B cell (primary cell): Measurements from ENCODE around the gene SMG9. TPM values are rescaled to one million over a fixed set of nuclear protein-coding genes. Genes with fewer than 3 reads are reported as not detected.
A peak's percentile ranks its signal among the peaks of the same experiment; 100 is the strongest.

Source experiments
- ATAC-seq: fragments of 200-7000 bp; cut with Tn5 transposase; one replicate; pipeline ENCODE4 v1.10.0; 2021; ENCODE audit warnings: low read depth, mild to moderate bottlenecking, moderate number of reproducible peaks, moderate library complexity
- CTCF ChIA-PET: fragments of 350-600 bp; sonication (Branson Sonifier 250); formaldehyde crosslinking; loops from one replicate; lab custom pipeline; 2021; ENCODE audit warnings: antibody characterized with exemption, inconsistent platforms; lab: Charles Lee
- POLR2A ChIA-PET: fragments of 350-600 bp; sonication (Branson Sonifier 250); formaldehyde crosslinking; loops from one replicate; lab custom pipeline; 2021; ENCODE audit warnings: antibody characterized with exemption; lab: Charles Lee
- DNase-seq: peaks from one replicate; pipeline ENCODE4 v3.0.0; 2013
- H2AFZ ChIP-seq: 2 replicates; pipeline ENCODE4 v1.6.1; 2012; ENCODE audit warnings: mild to moderate bottlenecking, low read depth, low read length; ENCODE audit not compliant: insufficient read depth, poor library complexity, severe bottlenecking
- H3K27ac ChIP-seq, 2 donors: 1 replicate in 1 of 2; 2 replicates in 1 of 2; pipeline ENCODE4 v1.5.1; 2012 to 2013; ENCODE audit warnings: low read length in 2 of 2, mild to moderate bottlenecking in 2 of 2, moderate library complexity in 1 of 2
- H3K27me3 ChIP-seq, 4 experiments: fragments of 200-600 bp in 1 of 4; sonication (generic) in 1 of 4; replicated peaks in 1 of 4; 1 replicate in 2 of 4; 2 replicates in 2 of 4; pipeline versions ENCODE4 v1.6.1 to v1.7.0; 2013 to 2016; ENCODE audit warnings: low read length in 3 of 4, mild to moderate bottlenecking in 2 of 4, mixed read lengths in 1 of 4, moderate library complexity in 1 of 4; ENCODE audit not compliant: insufficient read depth in 4 of 4, control insufficient read depth in 3 of 4; ENCODE audit errors: control extremely low read depth in 1 of 4
- H3K36me3 ChIP-seq, 2 experiments: replicated peaks in 1 of 2; 1 replicate in 1 of 2; 2 replicates in 1 of 2; pipeline versions ENCODE4 v1.6.1 to v1.7.1; 2013; ENCODE audit warnings: low read length in 1 of 2; ENCODE audit not compliant: insufficient read depth in 2 of 2, control insufficient read depth in 1 of 2; ENCODE audit errors: control extremely low read depth in 1 of 2, extremely low read depth in 1 of 2
- H3K4me1 ChIP-seq, 2 donors: fragments of 200-600 bp in 1 of 2; sonication (generic) in 1 of 2; 1 replicate in 1 of 2; 2 replicates in 1 of 2; pipeline versions ENCODE4 v1.5.1 to v1.6.1; 2013 to 2017; ENCODE audit warnings: low read length in 2 of 2; ENCODE audit not compliant: control insufficient read depth in 2 of 2, insufficient read depth in 2 of 2
- H3K4me2 ChIP-seq: replicated peaks from 2 replicates; pipeline ENCODE3; 2012; ENCODE audit warnings: mild to moderate bottlenecking, low read depth, low read length; ENCODE audit not compliant: poor library complexity, severe bottlenecking
- H3K4me3 ChIP-seq, 5 experiments: fragments of 200-600 bp in 1 of 5; sonication (generic) in 1 of 5; 1 replicate in 3 of 5; 2 replicates in 2 of 5; pipeline versions ENCODE4 v1.5.1 to v1.7.0; 2011 to 2016; ENCODE audit warnings: low read length in 4 of 5, mild to moderate bottlenecking in 4 of 5, low read depth in 2 of 5, control low read depth in 1 of 5, moderate library complexity in 1 of 5; ENCODE audit not compliant: insufficient read depth in 1 of 5; ENCODE audit errors: control extremely low read depth in 1 of 5, extremely low read depth in 1 of 5
- H3K79me2 ChIP-seq: fragments of 200-600 bp; sonication (generic); one replicate; pipeline ENCODE4 v1.6.0; 2016; ENCODE audit warnings: low read length; ENCODE audit not compliant: control insufficient read depth, insufficient read depth
- H3K9ac ChIP-seq: fragments of 200-600 bp; sonication (generic); 2 replicates; pipeline ENCODE4 v1.6.1; 2017; ENCODE audit warnings: mild to moderate bottlenecking, low read length, moderate library complexity
- H3K9me3 ChIP-seq, 3 donors: one replicate each; pipeline versions ENCODE4 v1.6.1 to v1.7.1; 2013; ENCODE audit warnings: low read length in 2 of 3; ENCODE audit not compliant: control insufficient read depth in 2 of 3, insufficient read depth in 1 of 3; ENCODE audit errors: control extremely low read depth in 1 of 3
- H4K20me1 ChIP-seq: 2 replicates; pipeline ENCODE4 v1.6.0; 2012; ENCODE audit warnings: mild to moderate bottlenecking, low read length; ENCODE audit not compliant: insufficient read depth, control insufficient read depth, poor library complexity, severe bottlenecking
- H3K27ac Mint-ChIP-seq: one replicate; pipeline ENCODE4 v1.8.0; 2021; ENCODE audit warnings: mixed read lengths
- H3K27me3 Mint-ChIP-seq: one replicate; pipeline ENCODE4 v1.8.0; 2021; ENCODE audit warnings: mixed read lengths
- H3K4me1 Mint-ChIP-seq: one replicate; pipeline ENCODE4 v1.8.0; 2021; ENCODE audit warnings: mixed read lengths
- H3K4me3 Mint-ChIP-seq: one replicate; pipeline ENCODE4 v1.8.0; 2021; ENCODE audit warnings: mixed read lengths
- H3K9me3 Mint-ChIP-seq: one replicate; pipeline ENCODE4 v1.8.0; 2022; ENCODE audit warnings: mixed read lengths; ENCODE audit not compliant: insufficient read depth
- EZH2 ChIP-seq: IDR thresholded peaks from 2 replicates; pipeline ENCODE4 v1.6.1; 2012; ENCODE audit warnings: borderline replicate concordance, low read depth, mild to moderate bottlenecking, moderate library complexity, low read length; ENCODE audit not compliant: insufficient read depth, poor library complexity, severe bottlenecking
- WGBS: methylation state at CpG from one replicate; pipeline ENCODE4 v1.1.5; 2013; ENCODE audit warnings: missing lambda C conversion rate; ENCODE audit not compliant: insufficient coverage; 5-methylcytosine and 5-hydroxymethylcytosine counted together
- intact Hi-C: fragments of 100-400 bp; cut with micrococcal nuclease; formaldehyde crosslinking; loops from one replicate; pipeline ENCODE4 v1.10.0; 2022
- polyA plus RNA-seq: library from polyadenylated mRNA; depleted of rRNA; stranded (reverse); fragments of >200 nt; gene quantifications from 2 replicates; pipeline ENCODE4 v1.2.3, GENCODE V29; 2012
- total RNA-seq, 2 donors: library from RNA; stranded (reverse); fragments of 120-200 nt in 1 of 2; gene quantifications; 1 replicate in 1 of 2; 2 replicates in 1 of 2; pipeline versions ENCODE4 v1.2.3 to v1.2.4, GENCODE V29; 2013 to 2022
- TF ChIP-seq, protein P1 (sequence below): fragments of 200-600 bp; IDR thresholded peaks from one replicate; pipeline ENCODE4 v1.8.0; 2022; ENCODE audit warnings: antibody characterized with exemption, mild to moderate bottlenecking

SMG9 gene
- total and polyA plus RNA-seq, 2 donors (not counting 1 experiment from before 2014, with no cell fraction given): 33.9 to 87.5 TPM

DNA sequence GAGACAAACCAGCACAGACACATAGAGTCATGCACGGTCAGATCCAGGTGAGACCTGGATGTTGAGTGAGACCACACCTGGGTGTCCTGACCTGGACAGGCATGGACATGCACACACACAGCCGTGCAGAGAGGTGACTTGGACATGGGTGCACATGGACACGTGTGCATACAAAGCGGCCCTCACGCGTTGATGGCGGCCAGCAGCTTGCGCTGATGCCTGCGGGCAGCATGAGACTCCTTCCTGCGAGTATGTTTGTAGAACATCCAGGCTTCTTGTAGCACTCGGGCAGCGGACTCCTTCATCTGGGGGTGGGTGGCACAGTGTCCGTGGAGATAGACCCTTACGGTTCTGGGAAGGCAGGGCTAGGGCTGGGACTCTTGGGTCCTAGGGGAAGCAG lies 14.5 kb upstream of the SMG9 start:
- no peak for TF ChIP-seq EZH2
- TF ChIP-seq, protein P1, sequence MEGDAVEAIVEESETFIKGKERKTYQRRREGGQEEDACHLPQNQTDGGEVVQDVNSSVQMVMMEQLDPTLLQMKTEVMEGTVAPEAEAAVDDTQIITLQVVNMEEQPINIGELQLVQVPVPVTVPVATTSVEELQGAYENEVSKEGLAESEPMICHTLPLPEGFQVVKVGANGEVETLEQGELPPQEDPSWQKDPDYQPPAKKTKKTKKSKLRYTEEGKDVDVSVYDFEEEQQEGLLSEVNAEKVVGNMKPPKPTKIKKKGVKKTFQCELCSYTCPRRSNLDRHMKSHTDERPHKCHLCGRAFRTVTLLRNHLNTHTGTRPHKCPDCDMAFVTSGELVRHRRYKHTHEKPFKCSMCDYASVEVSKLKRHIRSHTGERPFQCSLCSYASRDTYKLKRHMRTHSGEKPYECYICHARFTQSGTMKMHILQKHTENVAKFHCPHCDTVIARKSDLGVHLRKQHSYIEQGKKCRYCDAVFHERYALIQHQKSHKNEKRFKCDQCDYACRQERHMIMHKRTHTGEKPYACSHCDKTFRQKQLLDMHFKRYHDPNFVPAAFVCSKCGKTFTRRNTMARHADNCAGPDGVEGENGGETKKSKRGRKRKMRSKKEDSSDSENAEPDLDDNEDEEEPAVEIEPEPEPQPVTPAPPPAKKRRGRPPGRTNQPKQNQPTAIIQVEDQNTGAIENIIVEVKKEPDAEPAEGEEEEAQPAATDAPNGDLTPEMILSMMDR: no peak
- 94% methylated on average over 12 of the region's 14 CpGs for WGBS
- H4K20me1 ChIP-seq: peaks cover 27% of the 10 kb centered on the region
- H3K9me3 ChIP-seq: no peaks in the 10 kb centered on the region
- Mint-ChIP-seq H3K4me3 (no peak overlapping the region), H3K9me3 (no peaks in the 10 kb centered on the region), H3K27me3 (no peaks in the 10 kb centered on the region), H3K4me1 (peaks cover 49% of the 10 kb centered on the region), H3K27ac (peak overlapping the region; percentile 59)
- intact Hi-C loops: no loop called here
- no peak overlapping the region for H2AFZ ChIP-seq
- H3K27ac ChIP-seq: no peak overlapping the region
- CTCF ChIA-PET: interaction anchor here (0.7 to 14.7 kb wide), 4 partner anchors 9 to 26 kb away, joined by 3 to 204 read pairs (median 45); partner anchors contain the start of gene KCNN4
- no peak overlapping the region for H3K4me2 ChIP-seq
- H3K79me2 ChIP-seq: peaks cover 33% of the 10 kb centered on the region
- H3K4me1 ChIP-seq: peaks cover 32 to 46% of the 10 kb centered on the region in 2 donors
- H3K27me3 ChIP-seq: no peaks in the 10 kb centered on the region
- H3K36me3 ChIP-seq: peaks cover 0 to 77% of the 10 kb centered on the region in 2 experiments
- no peak overlapping the region for H3K4me3 ChIP-seq
- POLR2A ChIA-PET: interaction anchor here (5.8 kb wide), 1 partner anchor 10 kb away, joined by 75 read pairs; the partner anchor contains the start of gene KCNN4
- H3K9ac ChIP-seq: no peak overlapping the region
- ATAC-seq (no peak), DNase-seq (no peak)

DNA sequence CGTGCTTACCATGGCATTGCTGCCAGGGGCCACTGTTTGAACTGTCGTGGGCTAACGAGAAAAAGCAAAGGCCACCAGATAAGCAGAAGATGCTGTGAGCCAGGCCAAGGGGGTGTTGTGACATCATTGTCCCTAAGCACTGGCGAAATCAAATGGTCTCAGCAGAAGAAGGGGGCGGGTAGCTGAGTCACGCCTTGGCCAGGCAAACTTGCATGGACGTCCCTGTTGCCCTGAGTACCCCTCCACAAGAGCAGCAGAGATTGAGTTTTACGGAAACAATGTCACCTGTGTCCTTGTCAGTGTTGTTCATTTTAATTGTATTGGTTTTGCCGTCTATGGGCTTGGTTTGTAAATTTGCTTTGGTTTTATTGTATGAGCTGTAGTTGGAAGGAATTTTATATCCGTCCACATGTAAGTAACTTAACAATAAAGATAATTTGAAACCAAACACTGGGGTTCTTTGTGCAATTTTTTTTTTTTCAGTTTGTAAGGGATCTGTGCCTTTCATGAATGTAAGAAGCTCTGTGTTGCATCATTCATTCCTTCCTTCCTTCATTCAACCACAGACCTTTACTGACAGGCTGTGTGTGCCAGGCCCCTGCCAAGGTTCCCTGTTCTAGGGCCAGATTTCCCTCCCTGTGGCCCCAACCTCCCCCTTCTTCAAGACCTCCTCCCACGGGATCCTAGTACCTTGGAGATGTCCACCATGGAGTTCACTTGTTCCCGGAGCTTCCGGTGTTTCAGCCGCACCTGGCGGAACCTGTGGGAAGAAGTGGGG lies 13.7 kb upstream of the SMG9 start:
- H3K79me2 ChIP-seq: peaks cover 25% of the 10 kb centered on the region
- no peak overlapping the region for H2AFZ ChIP-seq
- DNase-seq: no peak
- H3K36me3 ChIP-seq: peaks cover 0 to 70% of the 10 kb centered on the region in 2 experiments
- peaks cover 25% of the 10 kb centered on the region for H4K20me1 ChIP-seq
- no peak overlapping the region for H3K4me3 ChIP-seq
- ChIA-PET CTCF (interaction anchor here (1.2 to 14.7 kb wide), 5 partner anchors 10 to 41 kb away, joined by 4 to 204 read pairs (median 64); partner anchors contain the start of genes KCNN4 and SMG9), POLR2A (interaction anchor here (0.5 to 5.8 kb wide), 2 partner anchors 11 to 49 kb away, joined by 4 to 75 read pairs; partner anchors contain the start of gene KCNN4)
- H3K27me3 Mint-ChIP-seq: no peaks in the 10 kb centered on the region
- H3K27ac ChIP-seq: peak overlapping the region in 1 of 2 donors; percentile 88
- ATAC-seq: no peak
- peaks cover 38 to 54% of the 10 kb centered on the region in 2 donors for H3K4me1 ChIP-seq
- H3K4me2 ChIP-seq: no peak overlapping the region
- TF ChIP-seq, protein P1: no peak
- no peak for TF ChIP-seq EZH2
- no peaks in the 10 kb centered on the region for H3K9me3 ChIP-seq
- no peaks in the 10 kb centered on the region for H3K27me3 ChIP-seq
- H3K9ac ChIP-seq: no peak overlapping the region
- 88% methylated on average over 11 of the region's 15 CpGs for WGBS
- H3K4me3 Mint-ChIP-seq: no peak overlapping the region
- peak overlapping the region; percentile 78 for H3K27ac Mint-ChIP-seq
- no peaks in the 10 kb centered on the region for H3K9me3 Mint-ChIP-seq
- peaks cover 54% of the 10 kb centered on the region for H3K4me1 Mint-ChIP-seq
- intact Hi-C loops: no loop called here
